Activated T-cell treated with anti-CD3 and anti-CD28 coated beads, Interleukin-2, amount 50 U/mL, for 24 hours (primary cell): ENCODE results near the gene L3MBTL2.

Experiments used
- DNase-seq: peaks from one replicate; pipeline ENCODE4 v3.0.0-alpha.2; 2020
- H3K27ac Mint-ChIP-seq: 2 replicates; pipeline ENCODE4 v1.8.0; 2020; ENCODE audit warnings: mild to moderate bottlenecking, mixed read lengths
- H3K27me3 Mint-ChIP-seq: 2 replicates; pipeline ENCODE4 v1.8.0; 2020; ENCODE audit warnings: mixed read lengths
- H3K36me3 Mint-ChIP-seq: 2 replicates; pipeline ENCODE4 v1.8.0; 2020; ENCODE audit warnings: low read depth, mixed read lengths
- H3K4me1 Mint-ChIP-seq: 2 replicates; pipeline ENCODE4 v1.8.0; 2020; ENCODE audit warnings: low read depth, mixed read lengths
- H3K4me3 Mint-ChIP-seq: 2 replicates; pipeline ENCODE4 v1.8.0; 2020; ENCODE audit warnings: mild to moderate bottlenecking, moderate library complexity, mixed read lengths
- H3K9me3 Mint-ChIP-seq: 2 replicates; pipeline ENCODE4 v1.8.0; 2020; ENCODE audit warnings: mixed read lengths

Gene L3MBTL2

GRCh38 chr22:41226723-41227655, 21.9 kb downstream of the L3MBTL2 start:
- Mint-ChIP-seq H3K4me3 (no peak overlapping the region), H3K4me1 (no peaks in the 10 kb centered on the region), H3K27ac (peak overlapping the region; percentile 26), H3K9me3 (no peaks in the 10 kb centered on the region), H3K27me3 (no peaks in the 10 kb centered on the region), H3K36me3 (peaks cover 96% of the 10 kb centered on the region)
- DNase-seq: no peak

GRCh38 chr22:41229215-41229614, 24.1 kb downstream of the L3MBTL2 start:
- Mint-ChIP-seq H3K36me3 (peaks cover 73% of the 10 kb centered on the region), H3K4me1 (no peaks in the 10 kb centered on the region), H3K9me3 (no peaks in the 10 kb centered on the region), H3K27ac (no peak overlapping the region), H3K4me3 (no peak overlapping the region), H3K27me3 (no peaks in the 10 kb centered on the region)
- DNase-seq: no peak

- Mint-ChIP-seq H3K4me1 (no peaks in the 10 kb centered on the region), H3K27me3 (no peaks in the 10 kb centered on the region), H3K27ac (no peak overlapping the region), H3K36me3 (peaks cover 67% of the 10 kb centered on the region), H3K9me3 (no peaks in the 10 kb centered on the region), H3K4me3 (no peak overlapping the region)
- DNase-seq: no peak
Measured at GRCh38 chr22:41229730-41230400, 24.8 kb downstream of the L3MBTL2 start.

GRCh38 chr22:41230401-41230785, 25.3 kb downstream of the L3MBTL2 start:
- Mint-ChIP-seq H3K27me3 (no peaks in the 10 kb centered on the region), H3K9me3 (no peaks in the 10 kb centered on the region)

GRCh38 chr22:41231369-41231768, 26.3 kb downstream of the L3MBTL2 start:
- Mint-ChIP-seq H3K27me3 (no peaks in the 10 kb centered on the region), H3K9me3 (no peaks in the 10 kb centered on the region), H3K27ac (no peak overlapping the region), H3K36me3 (peaks cover 52% of the 10 kb centered on the region), H3K4me1 (no peaks in the 10 kb centered on the region), H3K4me3 (no peak overlapping the region)
- no peak for DNase-seq

More at GRCh38 chr22:41230401-41230785, 25.3 kb downstream of the L3MBTL2 start:
- Mint-ChIP-seq H3K4me1 (no peaks in the 10 kb centered on the region), H3K4me3 (no peak overlapping the region), H3K36me3 (peaks cover 62% of the 10 kb centered on the region), H3K27ac (no peak overlapping the region)
- DNase-seq: no peak

GRCh38 chr22:41234815-41235695, 29.9 kb downstream of the L3MBTL2 start:
- no peaks in the 10 kb centered on the region for H3K27me3 Mint-ChIP-seq
- peaks cover 18% of the 10 kb centered on the region for H3K36me3 Mint-ChIP-seq

GRCh38 chr22:41237036-41237706, 32.1 kb downstream of the L3MBTL2 start:
- Mint-ChIP-seq H3K36me3 (no peaks in the 10 kb centered on the region), H3K9me3 (no peaks in the 10 kb centered on the region), H3K27me3 (no peaks in the 10 kb centered on the region), H3K4me1 (peaks cover 11% of the 10 kb centered on the region), H3K27ac (peak overlapping the region; percentile 55), H3K4me3 (peak overlapping the region; percentile 66)
- no peak for DNase-seq

More at GRCh38 chr22:41234815-41235695, 29.9 kb downstream of the L3MBTL2 start:
- no peaks in the 10 kb centered on the region for H3K9me3 Mint-ChIP-seq
- no peak overlapping the region for H3K27ac Mint-ChIP-seq
- H3K4me3 Mint-ChIP-seq: no peak overlapping the region
- DNase-seq: no peak
- peaks cover 11% of the 10 kb centered on the region for H3K4me1 Mint-ChIP-seq

GRCh38 chr22:41237707-41238569, 32.8 kb downstream of the L3MBTL2 start:
- no peak overlapping the region for H3K4me3 Mint-ChIP-seq
- H3K36me3 Mint-ChIP-seq: no peaks in the 10 kb centered on the region
- no peaks in the 10 kb centered on the region for H3K27me3 Mint-ChIP-seq
- peak; percentile 85 for DNase-seq
- H3K4me1 Mint-ChIP-seq: peaks cover 11% of the 10 kb centered on the region
- H3K9me3 Mint-ChIP-seq: no peaks in the 10 kb centered on the region
- no peak overlapping the region for H3K27ac Mint-ChIP-seq

- Mint-ChIP-seq H3K9me3 (no peaks in the 10 kb centered on the region), H3K4me1 (peaks cover 11% of the 10 kb centered on the region), H3K36me3 (peaks cover 3% of the 10 kb centered on the region), H3K4me3 (peak overlapping the region; percentile 49), H3K27ac (peak overlapping the region; percentile 62), H3K27me3 (no peaks in the 10 kb centered on the region)
- no peak for DNase-seq
Measured at GRCh38 chr22:41238570-41239442, 33.7 kb downstream of the L3MBTL2 start.

- no peaks in the 10 kb centered on the region for H3K27me3 Mint-ChIP-seq
- no peak overlapping the region for H3K4me3 Mint-ChIP-seq
- H3K36me3 Mint-ChIP-seq: peaks cover 4% of the 10 kb centered on the region
- no peak for DNase-seq
- peaks cover 11% of the 10 kb centered on the region for H3K4me1 Mint-ChIP-seq
- no peaks in the 10 kb centered on the region for H3K9me3 Mint-ChIP-seq
- H3K27ac Mint-ChIP-seq: no peak overlapping the region
Measured at GRCh38 chr22:41239443-41240128, 34.5 kb downstream of the L3MBTL2 start.

- no peak for DNase-seq
- peaks cover 13% of the 10 kb centered on the region for H3K36me3 Mint-ChIP-seq
- no peaks in the 10 kb centered on the region for H3K9me3 Mint-ChIP-seq
- H3K4me1 Mint-ChIP-seq: peaks cover 11% of the 10 kb centered on the region
- H3K4me3 Mint-ChIP-seq: no peak within 1 kb of the TSS
- H3K27ac Mint-ChIP-seq: peak within 1 kb of the TSS; percentile 50
- no peaks in the 10 kb centered on the region for H3K27me3 Mint-ChIP-seq
Measured at GRCh38 chr22:41240377-41241132, 35.4 kb downstream of the L3MBTL2 start, which contains the start of gene CHADL. CHADL (minus strand) TSS chr22:41240931; CDS start chr22:41240881, 50 bp downstream.
